WTC11 (cell line): Measurements from ENCODE around the gene EGFR. TPM values are rescaled to one million over a fixed set of nuclear protein-coding genes. Genes with fewer than 3 reads are reported as not detected.
A peak's percentile ranks its signal among the peaks of the same experiment; 100 is the strongest.

Source experiments
- ATAC-seq: fragments of 200-7000 bp; cut with Tn5 transposase; 2 replicates; pipeline ENCODE4 v1.10.0; 2021; ENCODE audit warnings: mild to moderate bottlenecking, moderate library complexity
- CTCF ChIA-PET: fragments of 300-600 bp; sonication (Branson Sonifier 250); formaldehyde crosslinking; loops from one replicate; lab custom pipeline; 2021; ENCODE audit warnings: antibody characterized with exemption; lab: Charles Lee
- POLR2A ChIA-PET: fragments of 350-600 bp; sonication (Branson Sonifier 250); formaldehyde crosslinking; loops from one replicate; lab custom pipeline; 2021; ENCODE audit warnings: antibody characterized with exemption; lab: Charles Lee
- DNase-seq: peaks from one replicate; pipeline ENCODE4 v3.0.0; 2021; ENCODE audit warnings: low spot score
- H3K27ac Mint-ChIP-seq: 2 replicates; pipeline ENCODE4 v1.8.0; 2021; ENCODE audit warnings: mixed read lengths
- H3K27me3 Mint-ChIP-seq: 2 replicates; pipeline ENCODE4 v1.8.0; 2021; ENCODE audit warnings: low read depth, mild to moderate bottlenecking, moderate library complexity, mixed read lengths
- H3K36me3 Mint-ChIP-seq: 2 replicates; pipeline ENCODE4 v1.8.0; 2021; ENCODE audit warnings: mixed read lengths
- H3K4me1 Mint-ChIP-seq: 2 replicates; pipeline ENCODE4 v1.8.0; 2022; ENCODE audit warnings: mixed read lengths
- H3K4me3 Mint-ChIP-seq: 2 replicates; pipeline ENCODE4 v1.8.0; 2021; ENCODE audit warnings: mild to moderate bottlenecking, moderate library complexity, mixed read lengths
- H3K9me3 Mint-ChIP-seq: 2 replicates; pipeline ENCODE4 v1.8.0; 2021; ENCODE audit warnings: mixed read lengths
- ATF6 ChIP-seq: sonication (generic); formaldehyde crosslinking; IDR thresholded peaks from 2 replicates; pipeline ENCODE4 v1.8.1; 2023; ENCODE audit warnings: mild to moderate bottlenecking, missing genetic modification reagents
- CREM ChIP-seq: sonication (generic); formaldehyde crosslinking; IDR thresholded peaks from 2 replicates; pipeline ENCODE4 v1.8.1; 2022; ENCODE audit warnings: mild to moderate bottlenecking, missing genetic modification reagents, moderate library complexity
- ESRRA ChIP-seq: sonication (generic); formaldehyde crosslinking; IDR thresholded peaks from 2 replicates; pipeline ENCODE4 v1.8.1; 2022; ENCODE audit warnings: mild to moderate bottlenecking, missing genetic modification reagents, borderline replicate concordance
- GABPB1 ChIP-seq: sonication (generic); formaldehyde crosslinking; IDR thresholded peaks from 2 replicates; pipeline ENCODE4 v1.8.1; 2023; ENCODE audit warnings: mild to moderate bottlenecking, missing genetic modification reagents
- GRHL2 ChIP-seq: fragments of 250-450 bp; sonication (Bioruptor Pico); IDR thresholded peaks from 2 replicates; pipeline ENCODE4 v1.8.0; 2022; ENCODE audit warnings: mild to moderate bottlenecking, moderate library complexity; ENCODE audit not compliant: insufficient replicate concordance, severe bottlenecking
- GTF2I ChIP-seq: fragments of 250-450 bp; sonication (Bioruptor Pico); conservative IDR thresholded peaks from 2 replicates; pipeline ENCODE4 v1.4.0; 2021; ENCODE audit warnings: mild to moderate bottlenecking
- JUN ChIP-seq: sonication (generic); formaldehyde crosslinking; IDR thresholded peaks from 2 replicates; pipeline ENCODE4 v1.8.0; 2023; ENCODE audit warnings: mild to moderate bottlenecking, missing genetic modification reagents
- MLX ChIP-seq: sonication (generic); formaldehyde crosslinking; IDR thresholded peaks from 2 replicates; pipeline ENCODE4 v1.8.1; 2023; ENCODE audit warnings: mild to moderate bottlenecking, missing genetic modification reagents, moderate library complexity
- NR1H2 ChIP-seq: sonication (generic); formaldehyde crosslinking; IDR thresholded peaks from 2 replicates; pipeline ENCODE4 v1.9.0; 2021; ENCODE audit warnings: mild to moderate bottlenecking, moderate library complexity, missing genetic modification reagents
- NR2C2 ChIP-seq: sonication (generic); formaldehyde crosslinking; IDR thresholded peaks from 2 replicates; pipeline ENCODE4 v1.8.0; 2022; ENCODE audit warnings: mild to moderate bottlenecking, missing genetic modification reagents
- PREB ChIP-seq: sonication (generic); formaldehyde crosslinking; IDR thresholded peaks from 2 replicates; pipeline ENCODE4 v1.8.1; 2022; ENCODE audit warnings: mild to moderate bottlenecking, missing genetic modification reagents, moderate library complexity, borderline replicate concordance
- RORB ChIP-seq: fragments of 250-450 bp; sonication (Bioruptor Pico); IDR thresholded peaks from 2 replicates; pipeline ENCODE4 v1.9.0; 2021; ENCODE audit warnings: mild to moderate bottlenecking
- SMAD4 ChIP-seq: sonication (generic); formaldehyde crosslinking; IDR thresholded peaks from 2 replicates; pipeline ENCODE4 v1.8.0; 2022; ENCODE audit warnings: mild to moderate bottlenecking, missing genetic modification reagents
- TCF7 ChIP-seq: sonication (generic); formaldehyde crosslinking; IDR thresholded peaks from 2 replicates; pipeline ENCODE4 v1.8.0; 2022; ENCODE audit warnings: mild to moderate bottlenecking, low read depth, missing genetic modification reagents, moderate library complexity
- TEAD1 ChIP-seq: sonication (generic); formaldehyde crosslinking; IDR thresholded peaks from 2 replicates; pipeline ENCODE4 v1.8.0; 2022; ENCODE audit warnings: mild to moderate bottlenecking, missing genetic modification reagents
- ZNF396 ChIP-seq: fragments of 250-450 bp; sonication (Bioruptor Pico); IDR thresholded peaks from 2 replicates; pipeline ENCODE4 v1.8.0; 2021; ENCODE audit warnings: mild to moderate bottlenecking, moderate library complexity, borderline replicate concordance
- ZNF671 ChIP-seq: fragments of 250-450 bp; sonication (Bioruptor Pico); IDR thresholded peaks from 2 replicates; pipeline ENCODE4 v1.8.0; 2021; ENCODE audit warnings: mild to moderate bottlenecking
- total RNA-seq: library from RNA; stranded (reverse); gene quantifications from 3 replicates; pipeline ENCODE4 v1.2.3, GENCODE V29; 2021
- TF ChIP-seq, protein P1 (sequence below): sonication (generic); formaldehyde crosslinking; IDR thresholded peaks from 2 replicates; pipeline ENCODE4 v1.8.1; 2022; ENCODE audit warnings: mild to moderate bottlenecking, moderate library complexity, missing genetic modification reagents
- TF ChIP-seq, protein P2 (sequence below): sonication (generic); formaldehyde crosslinking; IDR thresholded peaks from 2 replicates; pipeline ENCODE4 v1.8.1; 2022; ENCODE audit warnings: low read depth, mild to moderate bottlenecking, moderate library complexity, missing genetic modification reagents, borderline replicate concordance
- TF ChIP-seq, protein P3 (sequence below): sonication (generic); formaldehyde crosslinking; IDR thresholded peaks from 2 replicates; pipeline ENCODE4 v1.8.0; 2022; ENCODE audit warnings: mild to moderate bottlenecking, missing genetic modification reagents
- TF ChIP-seq, protein P4 (sequence below): sonication (generic); formaldehyde crosslinking; IDR thresholded peaks from 2 replicates; pipeline ENCODE4 v1.8.0; 2022; ENCODE audit warnings: mild to moderate bottlenecking, missing genetic modification reagents

EGFR gene
- total RNA-seq, 1 experiment from 2014 or later, result 5.9 TPM

- TF ChIP-seq PREB (no peak), SMAD4 (CRISPR knock-in tag) (no peak), GTF2I (CRISPR knock-in tag) (no peak), GABPB1 (no peak), JUN (CRISPR knock-in tag) (no peak), CREM (CRISPR knock-in tag) (no peak), NR2C2 (CRISPR knock-in tag) (no peak), TCF7 (CRISPR knock-in tag) (no peak), NR1H2 (CRISPR knock-in tag) (no peak), ZNF671 (CRISPR knock-in tag) (no peak), ESRRA (CRISPR knock-in tag) (no peak), RORB (no peak), TEAD1 (no peak), ZNF396 (CRISPR knock-in tag) (no peak), ATF6 (CRISPR knock-in tag) (no peak)
- TF ChIP-seq, protein P1, sequence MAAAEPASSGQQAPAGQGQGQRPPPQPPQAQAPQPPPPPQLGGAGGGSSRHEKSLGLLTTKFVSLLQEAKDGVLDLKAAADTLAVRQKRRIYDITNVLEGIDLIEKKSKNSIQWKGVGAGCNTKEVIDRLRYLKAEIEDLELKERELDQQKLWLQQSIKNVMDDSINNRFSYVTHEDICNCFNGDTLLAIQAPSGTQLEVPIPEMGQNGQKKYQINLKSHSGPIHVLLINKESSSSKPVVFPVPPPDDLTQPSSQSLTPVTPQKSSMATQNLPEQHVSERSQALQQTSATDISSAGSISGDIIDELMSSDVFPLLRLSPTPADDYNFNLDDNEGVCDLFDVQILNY (CRISPR knock-in tag), result no peak
- TF ChIP-seq, protein P2, sequence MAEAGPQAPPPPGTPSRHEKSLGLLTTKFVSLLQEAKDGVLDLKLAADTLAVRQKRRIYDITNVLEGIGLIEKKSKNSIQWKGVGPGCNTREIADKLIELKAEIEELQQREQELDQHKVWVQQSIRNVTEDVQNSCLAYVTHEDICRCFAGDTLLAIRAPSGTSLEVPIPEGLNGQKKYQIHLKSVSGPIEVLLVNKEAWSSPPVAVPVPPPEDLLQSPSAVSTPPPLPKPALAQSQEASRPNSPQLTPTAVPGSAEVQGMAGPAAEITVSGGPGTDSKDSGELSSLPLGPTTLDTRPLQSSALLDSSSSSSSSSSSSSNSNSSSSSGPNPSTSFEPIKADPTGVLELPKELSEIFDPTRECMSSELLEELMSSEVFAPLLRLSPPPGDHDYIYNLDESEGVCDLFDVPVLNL, result no peak
- TF ChIP-seq, protein P3, sequence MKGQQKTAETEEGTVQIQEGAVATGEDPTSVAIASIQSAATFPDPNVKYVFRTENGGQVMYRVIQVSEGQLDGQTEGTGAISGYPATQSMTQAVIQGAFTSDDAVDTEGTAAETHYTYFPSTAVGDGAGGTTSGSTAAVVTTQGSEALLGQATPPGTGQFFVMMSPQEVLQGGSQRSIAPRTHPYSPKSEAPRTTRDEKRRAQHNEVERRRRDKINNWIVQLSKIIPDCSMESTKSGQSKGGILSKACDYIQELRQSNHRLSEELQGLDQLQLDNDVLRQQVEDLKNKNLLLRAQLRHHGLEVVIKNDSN (CRISPR knock-in tag), result no peak
- TF ChIP-seq, protein P4, sequence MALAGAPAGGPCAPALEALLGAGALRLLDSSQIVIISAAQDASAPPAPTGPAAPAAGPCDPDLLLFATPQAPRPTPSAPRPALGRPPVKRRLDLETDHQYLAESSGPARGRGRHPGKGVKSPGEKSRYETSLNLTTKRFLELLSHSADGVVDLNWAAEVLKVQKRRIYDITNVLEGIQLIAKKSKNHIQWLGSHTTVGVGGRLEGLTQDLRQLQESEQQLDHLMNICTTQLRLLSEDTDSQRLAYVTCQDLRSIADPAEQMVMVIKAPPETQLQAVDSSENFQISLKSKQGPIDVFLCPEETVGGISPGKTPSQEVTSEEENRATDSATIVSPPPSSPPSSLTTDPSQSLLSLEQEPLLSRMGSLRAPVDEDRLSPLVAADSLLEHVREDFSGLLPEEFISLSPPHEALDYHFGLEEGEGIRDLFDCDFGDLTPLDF, result no peak
- H3K27ac Mint-ChIP-seq, result no peak overlapping the region
- POLR2A ChIA-PET, result no interaction called here
- peaks cover 78% of the 10 kb centered on the region for H3K4me1 Mint-ChIP-seq
- H3K4me3 Mint-ChIP-seq, result no peak overlapping the region
- H3K36me3 Mint-ChIP-seq, result no peaks in the 10 kb centered on the region
- H3K27me3 Mint-ChIP-seq, result no peaks in the 10 kb centered on the region
- CTCF ChIA-PET, result interaction anchor here (2.7 kb wide), 1 partner anchor 62 kb away, joined by 21 read pairs; no protein-coding TSS in a partner anchor
- no peak for ATAC-seq
- H3K9me3 Mint-ChIP-seq, result no peaks in the 10 kb centered on the region
- no peak for DNase-seq
Measured at GRCh38 chr7:55193245-55193644, 174.4 kb downstream of the EGFR start.

DNA sequence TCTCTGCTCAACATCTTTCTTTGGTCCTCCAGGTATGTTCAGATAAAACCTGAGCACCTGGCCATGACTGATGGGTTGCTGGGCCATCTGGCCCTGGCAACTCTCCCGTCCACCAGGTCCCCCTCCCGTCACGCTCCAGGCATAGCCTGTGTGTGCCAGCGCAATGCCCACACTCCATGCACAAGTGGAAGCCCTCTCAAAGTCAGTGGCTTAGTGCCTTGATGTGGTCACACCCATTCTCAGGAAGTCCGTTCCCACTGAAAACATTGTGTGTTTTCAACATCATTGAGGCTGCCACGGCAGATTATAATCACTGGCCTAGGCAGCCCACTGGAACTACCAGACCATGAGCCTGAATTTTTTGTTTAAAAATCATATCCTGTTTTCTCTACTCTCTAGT lies 175.7 kb downstream of the EGFR start:
- Mint-ChIP-seq H3K27ac (peak overlapping the region; percentile 50; the same call in 1 of the 2 replicates), H3K4me1 (peaks cover 68% of the 10 kb centered on the region), H3K9me3 (no peaks in the 10 kb centered on the region), H3K27me3 (no peaks in the 10 kb centered on the region), H3K36me3 (no peaks in the 10 kb centered on the region), H3K4me3 (no peak overlapping the region)
- ChIA-PET CTCF (interaction anchor here (1.8 kb wide), 1 partner anchor 61 kb away, joined by 6 read pairs; no protein-coding TSS in a partner anchor), POLR2A (no interaction called here)
- TF ChIP-seq GRHL2 (CRISPR knock-in tag), result no peak
- TF ChIP-seq RORB, result no peak
- TF ChIP-seq MLX, result no peak
- DNase-seq, result no peak
- no peak for ATAC-seq
